Measurements from ENCODE around the gene LY86. TPM values are rescaled to one million over a fixed set of nuclear protein-coding genes. Genes with fewer than 3 reads are reported as not detected.

Gene LY86
- polyA plus RNA-seq, 1 of the 3 experiments (the other 2 are of a cell fraction), result not detected

GRCh38 chr6:6624269-6624990 lies 35.9 kb downstream of the LY86 start:
- H3K4me1 ChIP-seq (ENCODE audit: control insufficient read depth in 1 of 2, insufficient read depth in 2 of 2, low read depth in 1 of 2, low read length in 1 of 2), result no peaks in the 10 kb centered on the region; a peak in 1 of 4 replicates
- H2AFZ ChIP-seq (ENCODE audit: low read depth), result no peak overlapping the region
- DNase-seq, result no peak
- H3K27ac ChIP-seq (ENCODE audit: low read depth in 2 of 2, low read length in 1 of 2), result no peak overlapping the region
- 41% methylated on average over 6 of the region's 6 CpGs for WGBS (ENCODE audit: low lambda C conversion rate)
- H3K9ac ChIP-seq, result no peak overlapping the region
- CTCF ChIA-PET, result no interaction called here
- H3K27me3 ChIP-seq (ENCODE audit: insufficient read depth), result no peaks in the 10 kb centered on the region
- no peaks in the 10 kb centered on the region for H4K20me1 ChIP-seq (ENCODE audit: insufficient read depth)
- no peaks in the 10 kb centered on the region for H3F3A ChIP-seq (replicated peaks; ENCODE audit: insufficient read depth)
- POLR2A ChIA-PET, result no interaction called here
- H3K9me2 ChIP-seq, result no peaks in the 10 kb centered on the region
- H3K9me3 ChIP-seq, result no peaks in the 10 kb centered on the region
- no peaks in the 10 kb centered on the region for H3K79me2 ChIP-seq (ENCODE audit: insufficient read depth)
- H3K4me3 ChIP-seq (ENCODE audit: low read depth in 2 of 2, low read length in 1 of 2), result no peak overlapping the region
- H3K36me3 ChIP-seq (replicated peaks in 1 of 2; ENCODE audit: control insufficient read depth in 1 of 2, insufficient read depth in 2 of 2, low read length in 1 of 2), result no peaks in the 10 kb centered on the region
- TF ChIP-seq GABPA (IDR thresholded peaks at IDR 0.05; ENCODE audit: low read depth), result no peak
- no peak for TF ChIP-seq RCOR1 (IDR thresholded peaks at IDR 0.05; ENCODE audit: low read length)
- no peak for TF ChIP-seq YY1 (IDR thresholded peaks at IDR 0.05; ENCODE audit: low read depth)
- no peak for TF ChIP-seq MAX (IDR thresholded peaks at IDR 0.05; ENCODE audit: low read depth)
- no peak for TF ChIP-seq MXI1 (IDR thresholded peaks at IDR 0.05; ENCODE audit: low read depth, low read length)
- TF ChIP-seq POLR2AphosphoS5 (IDR thresholded peaks at IDR 0.05; ENCODE audit: low read depth, low read length), result no peak
- no peak for TF ChIP-seq EZH2phosphoT487 (IDR thresholded peaks at IDR 0.05; ENCODE audit: borderline replicate concordance, low read depth)
- no peak overlapping the region for H3K4me2 ChIP-seq

GRCh38 chr6:6626187-6626586 lies 37.7 kb downstream of the LY86 start:
- Histone ChIP-seq H3K27me3 (ENCODE audit: insufficient read depth) (no peaks in the 10 kb centered on the region), H3K4me3 (ENCODE audit: low read depth in 2 of 2, low read length in 1 of 2) (no peak overlapping the region), H3K36me3 (replicated peaks in 1 of 2; ENCODE audit: control insufficient read depth in 1 of 2, insufficient read depth in 2 of 2, low read length in 1 of 2) (no peaks in the 10 kb centered on the region), H3K27ac (ENCODE audit: low read depth in 2 of 2, low read length in 1 of 2) (no peak overlapping the region), H4K20me1 (ENCODE audit: insufficient read depth) (no peaks in the 10 kb centered on the region), H3K4me2 (no peak overlapping the region), H3K9me3 (no peaks in the 10 kb centered on the region), H3F3A (replicated peaks; ENCODE audit: insufficient read depth) (no peaks in the 10 kb centered on the region), H2AFZ (ENCODE audit: low read depth) (no peak overlapping the region), H3K9me2 (no peaks in the 10 kb centered on the region), H3K9ac (no peak overlapping the region), H3K4me1 (ENCODE audit: control insufficient read depth in 1 of 2, insufficient read depth in 2 of 2, low read depth in 1 of 2, low read length in 1 of 2) (peaks cover 0 to 2% of the 10 kb centered on the region in 2 experiments; a peak in 1 of 4 replicates), H3K79me2 (ENCODE audit: insufficient read depth) (no peaks in the 10 kb centered on the region)
- WGBS (ENCODE audit: low lambda C conversion rate), result 10% methylated on average over 4 of the region's 6 CpGs
- POLR2A ChIA-PET, result no interaction called here
- DNase-seq, result no peak
- CTCF ChIA-PET, result interaction anchor here (1.7 kb wide), 1 partner anchor 79 kb away, joined by 4 read pairs; no protein-coding TSS in a partner anchor
- TF ChIP-seq NFIC (IDR thresholded peaks at IDR 0.05; ENCODE audit: borderline replicate concordance) (no peak), RFX5 (IDR thresholded peaks at IDR 0.05; ENCODE audit: low read length) (no peak), GATA2 (CRISPR knock-in tag; IDR thresholded peaks at IDR 0.05) (no peak), RAD21 (IDR thresholded peaks at IDR 0.05; ENCODE audit: low read length) (no peak), ZBTB33 (IDR thresholded peaks at IDR 0.05; ENCODE audit: borderline replicate concordance, low read depth) (no peak), POLR2AphosphoS5 (IDR thresholded peaks at IDR 0.05; ENCODE audit: low read depth, low read length) (no peak), TCF12 (IDR thresholded peaks at IDR 0.05) (no peak), NRF1 (IDR thresholded peaks at IDR 0.05; ENCODE audit: low read depth, low read length) (no peak), MAX (IDR thresholded peaks at IDR 0.05; ENCODE audit: low read depth) (no peak), CHD2 (IDR thresholded peaks at IDR 0.05; ENCODE audit: low read length, partially characterized antibody) (no peak), FOXJ3 (CRISPR knock-in tag; IDR thresholded peaks at IDR 0.05) (no peak), IRF3 (IDR thresholded peaks at IDR 0.05; ENCODE audit: low read depth, low read length) (no peak), FOXM1 (IDR thresholded peaks at IDR 0.05; ENCODE audit: low read depth) (no peak), USF1 (IDR thresholded peaks at IDR 0.05; ENCODE audit: borderline replicate concordance, low read depth) (no peak), CTCF (IDR thresholded peaks at IDR 0.05) (no peak), JUND (IDR thresholded peaks at IDR 0.05) (no peak)
